Keratinocyte (primary cell): ENCODE measurements around the gene SPRR2E.

Experiments used
- EZH2 ChIP-seq: IDR thresholded peaks from one replicate; pipeline ENCODE4 v1.6.1; 2012; ENCODE audit warnings: inconsistent platforms, mild to moderate bottlenecking, low read length, moderate library complexity
- TF ChIP-seq, protein P1 (sequence below), 3 experiments: IDR thresholded peaks in 1 of 3; conservative IDR thresholded peaks in 1 of 3; optimal IDR thresholded peaks in 1 of 3; 2 replicates in 2 of 3; 3 replicates in 1 of 3; pipeline versions ENCODE3 to v1.5.1; 2011; ENCODE audit warnings: low read length in 3 of 3, mild to moderate bottlenecking in 3 of 3, moderate library complexity in 2 of 3, control low read depth in 1 of 3, inconsistent platforms in 1 of 3; ENCODE audit not compliant: insufficient read depth in 2 of 3; ENCODE audit errors: extremely low read depth in 1 of 3

DNA sequence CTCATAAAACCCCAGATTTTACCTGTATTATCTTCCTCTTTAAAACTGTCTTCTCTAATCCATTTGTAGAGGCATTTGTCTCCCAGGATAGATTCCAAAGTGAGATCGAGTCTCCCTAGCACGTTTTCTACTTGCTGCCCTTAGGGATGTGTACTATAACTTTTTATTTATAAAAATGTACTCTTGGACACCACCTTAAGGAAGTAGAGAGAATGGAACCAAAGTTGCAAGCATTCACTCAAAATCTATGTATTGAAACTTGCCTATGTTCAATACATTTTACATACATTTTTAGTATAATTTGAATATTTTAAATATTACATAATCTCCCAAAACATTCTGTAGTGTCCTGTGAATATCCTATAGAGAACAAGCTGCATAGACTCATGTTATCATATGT, 36.2 kb downstream of the SPRR2E start:
- TF ChIP-seq EZH2, result no peak
- TF ChIP-seq, protein P1, sequence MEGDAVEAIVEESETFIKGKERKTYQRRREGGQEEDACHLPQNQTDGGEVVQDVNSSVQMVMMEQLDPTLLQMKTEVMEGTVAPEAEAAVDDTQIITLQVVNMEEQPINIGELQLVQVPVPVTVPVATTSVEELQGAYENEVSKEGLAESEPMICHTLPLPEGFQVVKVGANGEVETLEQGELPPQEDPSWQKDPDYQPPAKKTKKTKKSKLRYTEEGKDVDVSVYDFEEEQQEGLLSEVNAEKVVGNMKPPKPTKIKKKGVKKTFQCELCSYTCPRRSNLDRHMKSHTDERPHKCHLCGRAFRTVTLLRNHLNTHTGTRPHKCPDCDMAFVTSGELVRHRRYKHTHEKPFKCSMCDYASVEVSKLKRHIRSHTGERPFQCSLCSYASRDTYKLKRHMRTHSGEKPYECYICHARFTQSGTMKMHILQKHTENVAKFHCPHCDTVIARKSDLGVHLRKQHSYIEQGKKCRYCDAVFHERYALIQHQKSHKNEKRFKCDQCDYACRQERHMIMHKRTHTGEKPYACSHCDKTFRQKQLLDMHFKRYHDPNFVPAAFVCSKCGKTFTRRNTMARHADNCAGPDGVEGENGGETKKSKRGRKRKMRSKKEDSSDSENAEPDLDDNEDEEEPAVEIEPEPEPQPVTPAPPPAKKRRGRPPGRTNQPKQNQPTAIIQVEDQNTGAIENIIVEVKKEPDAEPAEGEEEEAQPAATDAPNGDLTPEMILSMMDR (optimal IDR thresholded peaks at IDR 0.05 in 1 of 3, IDR thresholded peaks at IDR 0.05 in 1 of 3, conservative IDR thresholded peaks at IDR 0.05 in 1 of 3; ENCODE audit: extremely low read depth in 1 of 3, insufficient read depth in 2 of 3, low read length in 3 of 3), result no peak
